Measurements from ENCODE around the gene BEGAIN. TPM values are rescaled to one million over a fixed set of nuclear protein-coding genes. Genes with fewer than 3 reads are reported as not detected.

BEGAIN gene
- total and polyA plus RNA-seq, 11 donors = 0.14 to 2.8 (median 0.75) TPM

- peak in 1 of 4 donors; percentile 14 for ATAC-seq
- Histone ChIP-seq H3K36me3 (no peaks in the 10 kb centered on the region), H3K4me1 (no peaks in the 10 kb centered on the region), H3K9me3 (no peaks in the 10 kb centered on the region), H3K4me3 (no peak overlapping the region), H3K27me3 (peaks cover 0 to 4% (median 0%) of the 10 kb centered on the region in 9 donors), H3K27ac (no peak overlapping the region)
- TF ChIP-seq POLR2A (IDR thresholded peaks at IDR 0.05) (no peak), CTCF (IDR thresholded peaks at IDR 0.05) (peak in 4 of 12 donors; percentile 7 to 12 (median 10))
- intact Hi-C loops (cut with DNase I) = no loop called here
- WGBS, 4 donors = 88 to 95% (median 90%) methylated on average over 11 to 28 of the region's 28 CpGs
- peak in 3 of 5 donors; percentile 19 to 33 (median 22) for DNase-seq
Observed at GRCh38 chr14:100540141-100540925, 46.9 kb downstream of the BEGAIN start.

- no peak overlapping the region for H3K4me3 ChIP-seq
- WGBS, 4 donors = 87 to 94% (median 93%) methylated on average over 9 to 13 of the region's 13 CpGs
- no peaks in the 10 kb centered on the region for H3K9me3 ChIP-seq
- no peaks in the 10 kb centered on the region for H3K36me3 ChIP-seq
- H3K4me1 ChIP-seq = no peaks in the 10 kb centered on the region
- TF ChIP-seq POLR2A (IDR thresholded peaks at IDR 0.05) = no peak
- no peak for TF ChIP-seq CTCF (IDR thresholded peaks at IDR 0.05)
- H3K27me3 ChIP-seq = peaks cover 0 to 4% (median 0%) of the 10 kb centered on the region in 9 donors
- no peak for ATAC-seq
- intact Hi-C loops (cut with DNase I) = loop anchor here in 1 of 10 donors (10.0 kb wide), 1 partner anchor 105 kb away; no protein-coding TSS in a partner anchor
- peak in 4 of 5 donors; percentile 13 to 34 (median 19) for DNase-seq
- H3K27ac ChIP-seq = no peak overlapping the region
Observed at GRCh38 chr14:100539766-100540140, 47.5 kb downstream of the BEGAIN start.

- intact Hi-C loops (cut with DNase I) = loop anchor here in 1 of 10 donors (10.0 kb wide), 1 partner anchor 106 kb away; no protein-coding TSS in a partner anchor
- TF ChIP-seq POLR2A (IDR thresholded peaks at IDR 0.05) (no peak), CTCF (IDR thresholded peaks at IDR 0.05) (no peak)
- Histone ChIP-seq H3K4me3 (no peak overlapping the region), H3K36me3 (no peaks in the 10 kb centered on the region), H3K9me3 (no peaks in the 10 kb centered on the region), H3K27me3 (no peaks in the 10 kb centered on the region), H3K27ac (no peak overlapping the region), H3K4me1 (peaks cover 0 to 4% (median 0%) of the 10 kb centered on the region in 12 donors)
- WGBS, 4 donors = 94 to 97% (median 95%) methylated on average over 35 to 42 of the region's 42 CpGs
- DNase-seq = peak in 4 of 5 donors; percentile 14 to 60 (median 20)
- no peak for ATAC-seq
Observed at GRCh38 chr14:100539003-100539660, 48.1 kb downstream of the BEGAIN start.

Measured in heart left ventricle (tissue), 16 donors.